ENCODE data around the gene MRPL24. TPM values are rescaled to one million over a fixed set of nuclear protein-coding genes. Genes with fewer than 3 reads are reported as not detected.

The MRPL24 gene
- total and polyA plus RNA-seq, 9 of the 15 experiments (the other 6 are each of a cell fraction or from before 2014, with no cell fraction given) = 74.3 to 267 (median 113) TPM

DNA sequence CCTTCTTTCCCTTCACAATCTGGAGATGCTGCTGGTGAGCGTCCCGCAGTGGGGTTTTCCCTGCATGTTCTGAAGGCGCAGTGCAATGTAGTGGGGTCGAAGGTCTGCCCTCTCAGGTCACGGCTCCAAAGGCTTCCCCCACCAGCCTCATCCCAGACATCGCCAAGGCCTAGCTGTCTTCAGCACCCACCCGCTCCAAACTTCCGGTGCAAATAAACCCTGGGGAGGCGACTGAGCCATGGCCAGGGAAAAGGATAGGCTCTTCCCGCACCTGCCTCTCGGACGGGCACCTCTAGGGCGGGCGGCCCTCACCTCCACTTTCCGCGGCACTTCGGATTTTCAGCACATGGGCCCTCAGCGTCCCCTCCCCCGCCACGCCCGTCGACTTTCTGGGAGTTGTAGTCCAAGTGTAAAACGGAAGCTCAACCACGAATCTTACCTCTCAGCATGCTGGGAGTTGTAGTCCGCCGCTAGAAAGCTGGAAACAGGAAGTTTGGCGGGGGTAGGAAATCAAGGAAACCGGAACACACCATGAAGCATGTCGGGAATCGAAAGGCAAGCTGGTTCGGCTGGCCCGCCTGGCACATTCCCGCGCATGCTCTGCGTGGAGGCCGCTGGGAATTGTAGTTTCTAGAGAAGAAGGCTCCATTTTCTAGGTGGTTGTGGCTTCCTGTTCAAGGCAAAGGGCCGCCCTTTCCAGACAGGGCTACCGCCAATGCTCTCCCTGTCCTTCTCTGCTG lies at the start of gene MRPL24 (continued):
- TF ChIP-seq ZNF551 (CRISPR knock-in tag; IDR thresholded peaks at IDR 0.05) (no peak), JUNB (CRISPR knock-in tag; conservative IDR thresholded peaks at IDR 0.05) (no peak), POLR2A (conservative IDR thresholded peaks at IDR 0.05) (peak; percentile 81), MYC (IDR thresholded peaks at IDR 0.05; ENCODE audit: low read depth, low read length) (peak; percentile 99), MYC (CRISPR knock-in tag; IDR thresholded peaks at IDR 0.05; ENCODE audit: borderline replicate concordance, low read depth) (peak; percentile 91; the same call in 1 of the 2 replicates), ZNF263 (CRISPR knock-in tag; IDR thresholded peaks at IDR 0.05; ENCODE audit: borderline replicate concordance) (peak; percentile 52), PHF20 (IDR thresholded peaks at IDR 0.05; ENCODE audit: partially characterized antibody) (peak; percentile 75), ZC3H4 (CRISPR knock-in tag; IDR thresholded peaks at IDR 0.05; ENCODE audit: borderline replicate concordance) (0 out of 2 replicates have a peak, but pooled peaks have one; percentile 32), RUNX1 (IDR thresholded peaks at IDR 0.05; ENCODE audit: low read depth) (peak; percentile 21; the same call in 1 of the 2 replicates), SUPT5H (IDR thresholded peaks at IDR 0.05) (peak; percentile 67), ZNF436 (CRISPR knock-in tag; IDR thresholded peaks at IDR 0.05) (no peak)
- TF ChIP-seq, protein P1, sequence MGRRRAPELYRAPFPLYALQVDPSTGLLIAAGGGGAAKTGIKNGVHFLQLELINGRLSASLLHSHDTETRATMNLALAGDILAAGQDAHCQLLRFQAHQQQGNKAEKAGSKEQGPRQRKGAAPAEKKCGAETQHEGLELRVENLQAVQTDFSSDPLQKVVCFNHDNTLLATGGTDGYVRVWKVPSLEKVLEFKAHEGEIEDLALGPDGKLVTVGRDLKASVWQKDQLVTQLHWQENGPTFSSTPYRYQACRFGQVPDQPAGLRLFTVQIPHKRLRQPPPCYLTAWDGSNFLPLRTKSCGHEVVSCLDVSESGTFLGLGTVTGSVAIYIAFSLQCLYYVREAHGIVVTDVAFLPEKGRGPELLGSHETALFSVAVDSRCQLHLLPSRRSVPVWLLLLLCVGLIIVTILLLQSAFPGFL (CRISPR knock-in tag; IDR thresholded peaks at IDR 0.05) = no peak
- TF ChIP-seq, protein P2, sequence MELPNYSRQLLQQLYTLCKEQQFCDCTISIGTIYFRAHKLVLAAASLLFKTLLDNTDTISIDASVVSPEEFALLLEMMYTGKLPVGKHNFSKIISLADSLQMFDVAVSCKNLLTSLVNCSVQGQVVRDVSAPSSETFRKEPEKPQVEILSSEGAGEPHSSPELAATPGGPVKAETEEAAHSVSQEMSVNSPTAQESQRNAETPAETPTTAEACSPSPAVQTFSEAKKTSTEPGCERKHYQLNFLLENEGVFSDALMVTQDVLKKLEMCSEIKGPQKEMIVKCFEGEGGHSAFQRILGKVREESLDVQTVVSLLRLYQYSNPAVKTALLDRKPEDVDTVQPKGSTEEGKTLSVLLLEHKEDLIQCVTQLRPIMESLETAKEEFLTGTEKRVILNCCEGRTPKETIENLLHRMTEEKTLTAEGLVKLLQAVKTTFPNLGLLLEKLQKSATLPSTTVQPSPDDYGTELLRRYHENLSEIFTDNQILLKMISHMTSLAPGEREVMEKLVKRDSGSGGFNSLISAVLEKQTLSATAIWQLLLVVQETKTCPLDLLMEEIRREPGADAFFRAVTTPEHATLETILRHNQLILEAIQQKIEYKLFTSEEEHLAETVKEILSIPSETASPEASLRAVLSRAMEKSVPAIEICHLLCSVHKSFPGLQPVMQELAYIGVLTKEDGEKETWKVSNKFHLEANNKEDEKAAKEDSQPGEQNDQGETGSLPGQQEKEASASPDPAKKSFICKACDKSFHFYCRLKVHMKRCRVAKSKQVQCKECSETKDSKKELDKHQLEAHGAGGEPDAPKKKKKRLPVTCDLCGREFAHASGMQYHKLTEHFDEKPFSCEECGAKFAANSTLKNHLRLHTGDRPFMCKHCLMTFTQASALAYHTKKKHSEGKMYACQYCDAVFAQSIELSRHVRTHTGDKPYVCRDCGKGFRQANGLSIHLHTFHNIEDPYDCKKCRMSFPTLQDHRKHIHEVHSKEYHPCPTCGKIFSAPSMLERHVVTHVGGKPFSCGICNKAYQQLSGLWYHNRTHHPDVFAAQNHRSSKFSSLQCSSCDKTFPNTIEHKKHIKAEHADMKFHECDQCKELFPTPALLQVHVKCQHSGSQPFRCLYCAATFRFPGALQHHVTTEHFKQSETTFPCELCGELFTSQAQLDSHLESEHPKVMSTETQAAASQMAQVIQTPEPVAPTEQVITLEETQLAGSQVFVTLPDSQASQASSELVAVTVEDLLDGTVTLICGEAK (IDR thresholded peaks at IDR 0.05) = peak; percentile 99
- TF ChIP-seq, protein P2 (CRISPR knock-in tag; IDR thresholded peaks at IDR 0.05) = no peak
- TF ChIP-seq, protein P3, sequence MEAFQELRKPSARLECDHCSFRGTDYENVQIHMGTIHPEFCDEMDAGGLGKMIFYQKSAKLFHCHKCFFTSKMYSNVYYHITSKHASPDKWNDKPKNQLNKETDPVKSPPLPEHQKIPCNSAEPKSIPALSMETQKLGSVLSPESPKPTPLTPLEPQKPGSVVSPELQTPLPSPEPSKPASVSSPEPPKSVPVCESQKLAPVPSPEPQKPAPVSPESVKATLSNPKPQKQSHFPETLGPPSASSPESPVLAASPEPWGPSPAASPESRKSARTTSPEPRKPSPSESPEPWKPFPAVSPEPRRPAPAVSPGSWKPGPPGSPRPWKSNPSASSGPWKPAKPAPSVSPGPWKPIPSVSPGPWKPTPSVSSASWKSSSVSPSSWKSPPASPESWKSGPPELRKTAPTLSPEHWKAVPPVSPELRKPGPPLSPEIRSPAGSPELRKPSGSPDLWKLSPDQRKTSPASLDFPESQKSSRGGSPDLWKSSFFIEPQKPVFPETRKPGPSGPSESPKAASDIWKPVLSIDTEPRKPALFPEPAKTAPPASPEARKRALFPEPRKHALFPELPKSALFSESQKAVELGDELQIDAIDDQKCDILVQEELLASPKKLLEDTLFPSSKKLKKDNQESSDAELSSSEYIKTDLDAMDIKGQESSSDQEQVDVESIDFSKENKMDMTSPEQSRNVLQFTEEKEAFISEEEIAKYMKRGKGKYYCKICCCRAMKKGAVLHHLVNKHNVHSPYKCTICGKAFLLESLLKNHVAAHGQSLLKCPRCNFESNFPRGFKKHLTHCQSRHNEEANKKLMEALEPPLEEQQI (IDR thresholded peaks at IDR 0.05) = no peak
